GM21423 (cell line): ENCODE measurements around the gene TOPORS.
"Not testable (repeated sequence)": the region's sequence is repeated elsewhere in the genome, so short reads cannot be mapped to it uniquely, and the experiment has no call there.

Experiments
- ATAC-seq: cut with Tn5 transposase; IDR thresholded peaks from one replicate; pipeline ENCODE4 v1.9.1; 2021; ENCODE audit warnings: mild to moderate bottlenecking, moderate library complexity; ENCODE audit not compliant: unreplicated experiment

TOPORS gene

DNA sequence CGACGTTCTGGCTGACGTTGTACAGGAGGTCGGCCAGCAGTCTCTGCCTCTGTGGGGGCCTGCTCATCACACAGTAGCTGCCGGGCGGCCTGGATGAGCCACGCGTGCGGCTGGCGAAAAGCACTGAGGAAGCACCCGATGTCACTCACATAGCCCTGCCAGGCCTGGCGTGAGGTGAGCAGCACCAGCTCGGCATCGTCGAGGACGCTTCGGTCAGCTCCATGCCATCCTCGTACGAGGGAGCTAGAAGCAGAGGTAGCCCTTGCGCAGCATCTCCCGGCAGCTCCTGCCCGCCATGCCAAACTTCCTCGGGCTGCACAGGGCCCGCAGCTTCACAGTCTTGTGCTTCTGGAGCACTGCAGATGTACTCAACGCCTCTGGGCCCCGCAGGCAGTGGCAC, 14.4 kb upstream of the TOPORS start:
- no peak for ATAC-seq

DNA sequence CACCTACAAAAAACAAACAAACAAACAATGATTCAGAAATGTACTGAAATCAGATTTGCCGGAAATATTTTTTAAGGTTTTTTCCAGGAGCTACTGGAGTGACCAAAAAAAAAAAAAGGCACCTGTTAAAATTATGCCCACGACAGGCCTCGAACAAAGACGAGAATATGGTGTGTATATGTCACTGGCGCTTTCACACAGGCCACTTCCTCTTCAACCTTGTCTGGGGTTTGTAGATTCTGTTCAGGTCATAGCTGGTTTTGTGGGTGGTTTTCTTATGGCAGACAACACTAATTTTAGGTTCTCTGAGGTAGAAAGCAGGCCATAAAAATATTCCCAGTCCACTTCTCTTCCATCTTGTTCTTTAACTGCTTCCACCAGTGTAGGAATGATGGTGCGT, 13.6 kb upstream of the TOPORS start:
- no peak for ATAC-seq

DNA sequence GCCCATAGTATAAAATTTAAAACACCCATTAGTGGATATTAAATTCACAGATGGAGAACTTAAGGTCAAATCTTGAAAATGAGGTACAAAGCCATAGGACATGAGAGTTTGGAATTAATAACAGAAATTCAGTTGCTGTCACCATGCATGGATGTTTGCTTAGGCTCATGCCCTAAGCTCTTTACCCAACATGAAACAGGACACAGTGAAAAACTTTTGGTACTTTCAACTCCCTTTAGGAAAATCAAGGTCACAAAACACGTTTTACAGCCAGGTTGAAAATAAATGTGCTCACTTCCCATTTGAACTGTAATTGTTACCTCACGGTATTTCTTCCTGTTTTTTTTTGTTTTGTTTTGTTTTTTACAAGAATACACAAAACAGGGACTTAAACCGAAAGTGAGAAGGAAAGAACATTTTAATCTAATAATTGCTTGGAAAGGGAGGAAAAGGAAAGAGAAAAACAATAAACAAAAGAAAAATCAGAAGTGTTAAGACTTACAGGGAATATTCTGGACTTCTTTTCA, 6.1 kb upstream of the TOPORS start:
- no peak for ATAC-seq

DNA sequence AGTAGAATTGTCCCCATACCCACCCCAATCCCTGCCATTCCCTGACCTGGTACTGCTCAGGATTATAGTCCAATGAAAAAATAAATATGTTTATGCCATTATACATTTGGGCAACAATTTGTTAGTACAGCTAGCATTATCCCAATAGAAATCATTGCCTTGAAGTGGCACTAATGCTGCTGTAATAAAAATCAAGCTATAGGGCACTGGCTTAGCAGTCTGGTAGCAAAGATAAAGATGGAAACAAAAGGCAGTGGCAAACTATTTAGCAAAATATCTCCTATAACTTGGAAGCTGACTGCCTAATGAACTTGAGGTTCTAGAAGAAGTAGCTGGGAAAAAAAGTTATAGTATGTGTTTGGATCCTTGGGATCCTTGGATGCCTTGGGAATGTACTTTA, 2.2 kb upstream of the TOPORS start:
- ATAC-seq = no peak

DNA sequence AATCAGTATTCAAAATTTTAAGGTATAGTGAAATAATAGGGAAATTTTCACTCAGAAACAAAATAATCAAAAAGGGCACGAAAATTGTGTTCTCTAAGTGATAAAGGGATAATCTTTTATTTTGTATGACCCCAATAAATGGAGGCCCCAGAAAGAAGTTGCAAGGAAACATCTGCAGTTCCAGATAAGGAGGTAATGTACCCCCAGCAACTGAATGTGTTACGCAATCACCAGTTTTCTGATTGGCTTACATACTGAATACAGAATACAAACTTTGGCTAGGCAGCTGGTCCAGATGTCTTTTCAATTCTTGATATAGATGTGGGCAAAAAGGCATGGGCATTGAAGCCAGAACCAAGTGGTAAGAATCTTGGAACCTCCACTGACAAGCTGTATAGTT, 1.7 kb upstream of the TOPORS start:
- ATAC-seq = no peak

DNA sequence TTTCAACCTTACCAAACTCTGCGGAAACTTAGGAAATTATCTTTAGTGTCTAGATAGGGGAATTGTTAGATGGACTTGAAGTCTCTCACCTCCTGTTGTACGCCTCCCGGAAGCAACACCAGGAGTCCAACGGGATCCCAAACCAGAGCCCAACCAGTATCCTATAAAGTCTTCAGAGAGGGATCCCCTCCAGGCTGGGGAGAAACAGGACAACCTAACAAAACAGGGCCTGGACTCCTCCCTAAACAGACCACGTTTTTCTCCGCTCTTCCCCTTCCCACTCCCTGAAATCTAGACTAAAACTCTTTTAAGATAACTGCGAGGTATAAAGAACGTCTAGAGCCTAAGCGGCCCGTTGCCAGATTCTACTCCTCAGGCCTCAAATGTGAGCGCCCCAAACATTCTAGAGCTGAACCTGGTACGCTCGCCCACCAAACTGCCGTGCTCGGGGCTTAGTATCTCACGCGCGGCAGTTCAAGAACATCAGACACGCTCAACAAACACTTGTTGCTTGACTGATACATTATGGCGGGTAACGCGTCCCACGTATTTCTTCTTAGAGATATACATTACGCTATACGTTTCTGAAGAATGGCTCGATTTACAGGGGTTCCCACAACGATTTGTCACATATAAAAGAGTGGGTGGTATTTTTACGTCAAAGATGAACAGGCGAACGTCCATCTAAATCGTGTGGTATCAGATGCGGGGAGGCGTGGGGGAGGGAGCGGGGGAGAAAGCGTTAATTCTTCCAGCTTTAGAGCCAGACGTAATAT, 922 bp downstream of the TOPORS start:
- ATAC-seq = peak; percentile 2

DNA sequence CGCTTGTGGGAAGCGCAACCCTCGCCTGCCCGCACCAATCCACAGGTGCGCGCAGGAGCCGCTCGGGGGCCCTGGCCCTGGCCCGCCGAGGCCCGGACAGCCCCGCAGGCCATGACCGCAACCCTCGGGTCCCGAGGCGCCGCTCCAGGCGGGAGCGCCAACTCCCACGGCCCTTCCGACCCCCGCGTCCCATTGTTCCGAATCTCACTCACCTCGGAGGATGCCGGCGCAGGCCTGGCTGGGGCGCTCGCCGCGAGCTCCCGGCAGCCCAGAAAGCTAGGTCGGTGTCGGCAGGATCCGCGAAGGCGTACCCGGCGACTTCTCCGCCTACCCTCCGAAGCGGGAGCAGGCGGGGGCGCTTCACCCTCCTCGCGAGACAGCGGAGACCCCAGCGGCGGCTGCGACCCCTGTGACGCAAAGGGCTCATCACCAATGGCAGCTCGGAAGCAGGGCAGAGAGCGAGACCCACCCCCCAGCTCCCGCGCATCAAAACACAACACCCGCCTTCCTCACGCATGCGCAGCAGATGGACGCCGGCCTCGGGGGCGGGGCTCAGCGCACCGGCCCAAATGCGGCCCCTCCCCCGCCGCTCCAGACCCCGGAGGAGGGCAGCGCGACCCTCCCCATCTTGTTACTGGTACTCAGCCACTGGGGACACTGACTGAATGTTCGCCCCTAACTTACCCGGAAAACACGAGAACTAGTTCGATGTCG, 1.7 kb downstream of the TOPORS start:
- peak; percentile 70 for ATAC-seq

DNA sequence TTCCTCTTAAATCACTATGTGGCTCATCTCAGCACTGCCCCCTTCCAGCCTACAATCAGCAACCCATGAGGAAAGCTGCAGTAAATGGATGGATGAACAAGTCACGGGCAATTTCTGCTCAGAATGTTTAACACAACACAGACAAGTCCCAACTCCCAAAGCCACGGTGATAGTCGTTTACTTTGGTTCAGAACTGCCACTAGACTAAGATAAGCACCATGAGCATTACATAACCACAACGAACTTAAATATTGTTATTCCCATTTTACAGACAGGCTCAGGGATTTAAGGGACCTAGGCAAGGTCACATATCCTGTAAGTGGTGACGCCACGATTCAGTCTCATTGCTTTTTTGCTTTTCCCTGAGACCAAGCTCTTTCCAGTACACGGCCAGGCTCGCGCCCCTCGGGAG, 2.2 kb downstream of the TOPORS start:
- ATAC-seq = no peak

DNA sequence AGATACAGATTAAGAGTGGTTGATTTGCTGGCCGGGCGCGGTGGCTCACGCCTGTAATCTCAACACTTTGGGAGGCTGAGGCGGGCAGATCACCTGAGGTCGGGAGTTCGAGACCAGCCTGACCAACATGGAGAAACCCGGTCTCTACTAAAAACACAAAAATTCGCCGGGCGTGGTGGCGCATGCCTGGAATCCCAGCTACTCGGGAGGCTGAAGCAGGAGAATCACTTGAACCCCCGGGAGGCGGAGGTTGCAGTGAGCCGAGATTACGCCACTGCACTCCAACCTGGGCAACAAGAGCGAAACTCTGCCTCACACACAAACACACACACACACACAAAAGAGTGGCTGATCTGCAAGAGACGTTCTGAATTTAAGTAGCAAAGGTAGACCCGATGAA, 4.2 kb downstream of the TOPORS start:
- not testable (repeated sequence) for ATAC-seq

DNA sequence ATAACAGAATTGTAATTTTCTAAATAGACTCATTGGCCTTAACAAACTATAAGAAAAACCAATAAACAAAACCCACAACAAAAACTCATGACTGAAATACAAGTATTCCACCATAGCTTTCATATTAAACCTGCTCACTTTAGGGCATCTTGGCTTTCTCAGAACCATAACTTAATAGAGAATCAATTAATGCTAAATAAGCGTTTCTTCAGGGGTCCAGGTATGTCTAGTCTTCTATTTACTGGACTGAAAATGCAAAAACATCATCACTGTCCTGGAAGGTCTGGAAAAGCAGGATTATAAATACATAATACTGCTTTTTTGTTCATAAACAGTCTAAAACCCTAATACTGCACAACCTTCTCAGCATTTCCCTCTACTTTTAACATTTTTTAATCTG, 6.5 kb downstream of the TOPORS start:
- no peak for ATAC-seq

DNA sequence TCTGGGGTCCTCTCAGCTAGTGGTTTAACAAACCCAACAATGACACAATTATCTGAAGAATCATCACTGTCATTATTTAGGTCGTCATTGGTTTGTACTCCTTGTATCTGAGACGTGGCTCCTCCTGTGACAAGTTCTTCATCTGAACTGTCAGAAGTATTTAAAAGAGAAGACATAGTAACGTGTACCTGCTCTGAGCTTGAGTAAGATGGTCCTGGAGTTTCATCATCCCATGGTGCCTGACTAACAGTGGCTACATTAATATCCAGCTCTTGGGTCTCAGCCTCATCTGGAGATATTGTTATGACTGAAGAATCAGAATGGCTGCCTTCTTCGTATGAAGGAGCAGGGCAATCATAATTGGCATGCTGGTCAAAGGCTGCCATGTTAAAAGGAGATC, 9.3 kb downstream of the TOPORS start:
- no peak for ATAC-seq

DNA sequence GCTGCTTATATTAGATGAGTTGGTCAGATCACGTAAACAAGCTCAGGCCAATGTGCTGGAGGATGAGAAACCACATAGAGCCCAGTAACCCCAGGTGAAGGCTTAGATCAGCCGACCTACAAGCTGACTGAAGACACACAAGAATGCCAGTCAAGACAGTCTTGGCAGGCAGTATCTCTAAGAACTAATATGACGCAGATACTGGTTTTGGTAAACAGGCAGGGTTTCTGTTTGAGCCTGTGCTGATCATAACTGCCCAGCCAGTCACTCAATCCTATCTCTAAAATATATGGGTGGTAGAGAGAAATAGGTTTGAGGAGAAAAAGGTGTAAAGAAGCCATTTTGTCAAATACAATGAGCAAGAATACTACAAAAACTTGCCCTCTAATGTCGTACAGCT, 18.6 kb downstream of the TOPORS start:
- no peak for ATAC-seq

DNA sequence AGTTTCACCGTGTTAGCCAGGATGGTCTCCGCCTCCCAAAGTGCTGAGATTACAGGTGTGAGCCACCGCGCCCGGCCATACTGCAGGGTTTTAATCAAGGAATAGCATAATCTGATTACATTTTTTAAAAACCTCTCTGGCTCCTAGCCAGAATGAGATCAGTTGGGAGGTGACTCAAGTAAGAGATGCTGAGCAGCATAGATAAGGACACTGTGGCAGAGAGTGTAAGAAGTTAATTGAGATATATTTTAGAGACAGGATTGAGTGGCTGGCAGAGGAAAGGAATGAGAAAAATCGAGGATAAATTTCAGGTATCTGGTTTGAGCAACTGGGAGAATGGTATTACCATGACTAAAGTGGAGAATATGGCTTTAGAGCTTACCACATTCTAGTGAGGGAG, 19.1 kb downstream of the TOPORS start:
- no peak for ATAC-seq

DNA sequence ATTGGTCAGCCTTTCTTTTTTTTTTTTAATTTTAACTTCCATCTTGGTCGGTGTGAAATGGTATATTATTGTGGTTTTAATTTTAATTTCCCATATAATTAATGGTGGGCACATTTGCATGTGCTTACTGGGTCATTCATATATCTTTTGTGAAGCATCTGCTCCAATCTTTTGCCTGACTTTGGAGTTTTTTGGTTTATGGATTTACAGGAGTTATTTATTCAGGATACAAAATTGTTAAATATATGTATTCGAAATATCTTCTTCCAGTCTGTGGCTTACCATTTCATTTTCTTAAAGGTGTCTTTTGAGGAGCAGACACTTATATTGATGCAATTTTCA, 25.7 kb downstream of the TOPORS start:
- no peak for ATAC-seq

DNA sequence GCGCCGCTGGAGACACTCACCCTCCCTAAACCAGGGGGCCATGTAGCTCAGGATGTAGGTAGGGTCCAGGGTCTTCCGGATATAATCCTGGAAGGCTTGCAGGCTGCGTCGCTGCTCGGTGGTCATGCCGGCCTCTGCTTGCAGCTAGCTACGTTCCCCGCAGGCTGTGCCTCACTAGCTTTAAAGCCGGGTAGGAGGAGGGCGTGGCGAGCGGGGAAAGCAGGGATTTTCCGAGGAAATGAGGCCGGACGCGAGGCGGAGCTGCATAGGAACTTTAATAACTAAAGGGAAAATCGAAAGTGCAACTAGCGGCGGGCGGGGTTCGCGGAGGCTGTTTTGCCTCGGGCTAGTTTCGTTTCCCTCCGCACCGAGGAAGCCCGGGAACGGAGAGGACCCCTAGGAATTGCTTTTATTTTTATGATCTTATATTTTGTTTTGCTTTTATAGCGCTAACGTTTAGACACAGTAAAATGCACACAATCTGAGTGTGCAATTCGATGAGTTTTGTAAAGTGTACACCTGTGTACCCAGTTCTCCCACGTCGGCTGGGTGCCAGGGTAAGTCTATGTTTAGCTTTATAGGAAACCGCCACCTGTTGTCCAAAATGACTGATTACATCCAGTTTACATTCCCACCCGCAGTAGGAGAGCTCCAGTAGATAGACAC, 26.2 kb downstream of the TOPORS start, which contains the start of gene RIGI:
RIGI (minus strand) TSS at position 156 of the 666 bp plus-strand sequence; CDS start at position 126, 30 bp downstream.
- ATAC-seq = peak; percentile 69

DNA sequence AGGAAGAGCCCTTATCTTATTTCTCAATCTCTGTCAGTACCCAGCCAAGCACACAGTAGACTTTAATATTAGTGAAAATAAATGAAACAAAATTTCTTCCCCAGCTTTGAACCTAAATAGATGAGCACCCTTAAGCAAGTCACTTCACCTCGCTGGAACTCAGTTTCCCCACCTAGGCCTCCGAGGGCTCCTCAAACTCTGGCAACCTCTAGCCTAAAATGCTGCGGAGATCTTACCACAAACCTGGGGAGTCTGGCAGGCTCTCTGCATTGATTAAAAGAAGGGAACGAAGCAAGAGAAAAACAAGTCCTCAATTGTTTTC, 26.7 kb downstream of the TOPORS start:
- no peak for ATAC-seq

DNA sequence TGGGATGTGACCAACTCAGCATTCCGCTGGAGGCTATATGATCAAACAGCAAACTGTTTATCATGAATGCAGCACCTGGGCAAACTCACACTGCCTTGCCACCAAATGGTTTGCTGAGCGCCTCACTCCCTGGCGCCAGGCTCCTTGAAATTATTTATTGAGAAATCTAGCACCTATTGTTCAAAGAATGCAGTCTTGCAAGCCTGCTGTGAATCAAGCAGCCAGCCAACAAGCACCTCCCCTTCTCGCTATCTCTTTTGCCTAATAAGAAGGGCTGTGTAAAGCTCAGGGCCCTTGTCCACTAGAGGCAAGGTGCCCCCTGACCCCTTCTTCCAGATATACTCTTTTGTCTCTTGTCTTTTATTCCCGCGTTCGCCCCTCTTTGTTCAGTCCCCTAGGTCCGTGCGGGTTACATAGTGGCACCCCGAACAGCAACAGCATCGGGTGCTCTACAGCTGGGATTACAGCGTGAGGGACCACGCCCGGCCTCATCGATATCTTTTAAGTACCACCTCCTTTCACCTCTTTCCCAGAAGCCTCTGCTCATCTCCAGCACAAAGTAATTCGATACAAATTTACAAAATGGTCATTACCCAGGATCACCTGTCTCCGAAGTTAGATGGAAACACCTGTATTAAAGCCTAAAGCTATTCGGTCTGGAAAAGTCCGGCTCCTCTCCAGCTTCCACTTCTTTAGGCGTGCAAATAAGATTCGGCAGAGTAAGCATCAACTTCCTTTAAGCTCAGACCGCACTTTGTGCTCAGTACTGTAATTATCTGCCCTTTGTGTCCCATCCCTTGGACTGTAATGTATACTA, 27.3 kb downstream of the TOPORS start:
- peak; percentile 19 for ATAC-seq

DNA sequence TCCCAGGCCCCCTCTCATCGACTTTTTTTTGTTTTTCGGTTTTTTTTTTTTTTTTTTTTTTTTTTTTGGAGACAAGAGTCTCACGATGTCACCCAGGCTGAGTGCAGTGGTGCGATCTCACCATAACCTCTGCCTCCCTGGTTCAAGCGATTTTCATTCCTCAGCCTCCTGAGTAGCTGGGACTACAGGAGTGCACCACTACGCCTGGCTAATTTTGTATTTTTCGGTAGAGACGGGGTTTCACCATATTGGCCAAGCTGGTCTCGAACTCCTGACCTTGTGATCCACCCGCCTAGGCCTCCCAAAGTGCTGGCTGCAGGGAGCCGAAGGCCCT, 27.9 kb downstream of the TOPORS start:
- not testable (repeated sequence) for ATAC-seq

DNA sequence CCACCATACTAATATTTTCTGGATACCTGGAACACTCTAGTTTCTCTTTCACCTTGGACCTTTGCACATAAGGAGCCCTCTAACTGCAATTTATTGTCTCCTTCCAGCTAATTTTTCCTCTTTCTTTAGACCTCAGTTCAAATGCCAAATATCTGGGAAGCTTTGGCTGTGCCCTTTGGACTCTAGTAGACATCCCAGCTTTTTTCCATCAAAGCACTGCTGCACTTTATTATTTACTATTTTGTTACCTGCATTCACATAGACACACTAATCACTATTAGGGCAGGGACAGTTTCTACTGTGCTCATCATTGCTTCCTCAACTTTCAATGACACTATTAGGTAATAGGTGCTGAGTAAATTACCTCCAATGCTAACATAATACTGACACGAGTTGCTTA, 28.5 kb downstream of the TOPORS start:
- no peak for ATAC-seq

DNA sequence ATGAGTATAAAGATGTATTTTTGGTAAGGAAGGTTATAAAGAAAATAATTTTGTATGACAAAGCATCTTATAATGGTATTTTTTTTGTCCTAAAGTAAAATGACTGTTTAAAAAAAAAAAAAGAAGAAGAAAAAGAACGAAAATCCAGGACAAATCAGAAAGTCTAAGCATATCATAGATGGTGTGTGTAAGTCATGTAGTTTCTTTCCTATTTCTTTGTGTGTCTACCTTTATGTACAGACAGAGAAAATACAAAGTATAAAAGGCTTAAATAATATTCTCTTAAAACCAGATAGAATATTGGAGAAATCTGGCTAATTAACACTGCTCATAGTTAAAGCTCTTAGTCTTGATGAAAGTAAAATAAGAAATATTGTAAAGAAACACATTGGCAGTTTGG, 34.1 kb downstream of the TOPORS start:
- no peak for ATAC-seq

DNA sequence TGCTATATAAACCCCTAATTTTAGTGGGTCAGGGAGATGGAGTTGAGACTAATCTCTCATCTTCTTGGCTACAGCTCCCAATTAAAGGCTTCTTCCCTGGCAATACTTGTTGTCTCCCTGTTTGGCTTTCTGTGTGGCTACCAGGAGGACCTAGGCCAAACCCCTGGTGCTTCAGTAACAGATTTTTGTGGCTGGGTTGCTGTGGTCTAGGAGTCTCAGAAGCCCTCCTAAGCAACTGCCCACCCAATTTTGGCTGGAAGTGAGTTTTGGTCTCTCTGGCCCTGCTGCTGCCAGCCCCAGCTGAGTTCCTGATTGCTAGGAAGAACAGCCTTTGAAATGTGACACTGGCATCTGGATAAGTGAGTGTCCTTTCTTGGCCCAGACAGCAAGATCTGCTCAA, 36.1 kb downstream of the TOPORS start:
- ATAC-seq = no peak
